ENCODE data around the gene C9orf40. TPM values are rescaled to one million over a fixed set of nuclear protein-coding genes. Genes with fewer than 3 reads are reported as not detected.

The C9orf40 gene
- polyA plus RNA-seq, 3 donors, result 1.2 to 3.3 (median 3.3) TPM

DNA sequence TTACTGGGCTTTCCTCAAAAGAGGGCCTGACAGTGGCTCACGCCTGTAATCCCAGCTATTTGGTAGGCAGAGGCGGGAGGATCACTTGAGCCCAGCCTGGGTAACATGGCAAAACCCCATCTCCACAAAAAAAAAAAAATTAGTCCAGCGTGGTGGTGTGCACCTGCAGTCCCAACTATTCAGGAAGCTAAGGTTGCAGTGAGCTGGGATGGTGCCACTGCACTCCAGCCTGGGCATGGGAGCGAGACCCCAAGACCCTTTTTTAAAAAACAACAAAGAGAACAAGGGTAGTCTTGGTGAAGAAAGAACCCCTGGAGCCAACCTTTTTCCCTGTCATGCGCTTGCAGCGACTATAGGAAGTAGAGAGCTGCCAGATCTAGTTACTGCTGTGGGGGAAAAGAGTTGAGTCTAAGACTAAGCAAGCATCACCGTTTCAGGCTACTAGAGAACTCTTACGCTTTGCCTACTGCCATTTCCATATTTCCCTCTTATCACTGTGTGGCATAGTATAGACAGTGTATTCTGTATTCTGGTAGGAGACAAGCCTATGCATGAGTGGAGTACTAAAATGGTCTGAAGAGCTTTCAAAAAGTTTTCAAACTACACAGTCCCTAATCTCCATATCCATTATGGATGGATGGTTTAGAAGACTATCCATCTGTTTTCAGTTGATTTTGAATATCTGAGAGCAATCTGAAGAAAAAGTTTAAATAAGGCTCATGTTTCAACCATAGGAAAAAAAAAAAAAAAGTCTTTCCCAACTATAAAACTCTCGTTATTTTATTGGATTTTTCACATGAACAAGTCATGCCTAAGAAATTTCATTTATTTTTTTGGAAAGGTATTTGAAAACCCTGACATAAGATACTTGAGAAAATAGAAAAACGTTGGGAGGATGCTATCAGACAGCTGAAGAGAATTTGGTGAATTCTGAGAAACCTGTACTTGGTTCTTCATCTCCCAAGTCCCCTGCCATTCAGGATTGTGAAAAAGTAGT is 2.6 kb downstream of the C9orf40 start:
- 84 to 91% (median 86%) methylated on average over 10 of the region's 10 CpGs for WGBS, 3 donors
- H3K27ac ChIP-seq (ENCODE audit: low read depth, low read length), result no peak overlapping the region

DNA sequence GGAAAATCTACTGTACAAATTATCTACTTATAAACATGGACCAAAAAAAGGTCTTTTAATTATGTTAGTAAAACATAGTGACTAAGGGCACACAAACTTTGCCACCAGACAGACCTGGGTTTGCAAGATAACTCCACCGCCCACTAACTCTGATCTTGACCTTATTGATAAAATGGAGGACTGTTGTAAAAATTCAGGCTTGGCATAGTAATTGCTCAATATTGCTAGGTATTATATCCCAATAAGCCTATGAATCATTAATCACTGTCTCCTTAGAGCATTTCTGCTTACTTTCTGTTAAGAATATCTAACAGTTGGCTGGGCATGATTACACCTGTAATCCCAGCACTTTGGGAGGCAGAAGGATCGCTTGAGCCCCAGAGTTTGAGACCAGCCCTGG is 3.8 kb downstream of the C9orf40 start:
- no peak overlapping the region for H3K27ac ChIP-seq (ENCODE audit: low read depth, low read length)
- 88 to 92% (median 89%) methylated on average over 2 of the region's 2 CpGs for WGBS, 3 donors

DNA sequence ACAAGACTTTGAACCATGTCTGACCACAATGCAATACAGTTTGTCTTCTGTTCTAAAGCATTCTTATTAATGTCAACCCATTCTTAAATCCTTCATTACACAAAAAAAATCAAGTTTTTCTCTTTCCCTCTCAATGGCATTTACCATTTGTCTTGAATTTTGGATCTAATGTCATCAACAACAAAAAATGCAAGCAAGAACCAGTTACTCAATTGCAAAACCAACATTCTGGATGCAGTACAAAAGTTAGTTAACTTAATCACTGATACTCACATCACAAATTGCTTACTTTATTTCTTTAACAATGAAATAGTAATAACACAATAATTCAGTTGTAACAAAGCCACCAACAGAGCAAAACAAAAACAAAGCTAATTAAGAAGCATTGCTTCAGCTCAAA is 6.0 kb downstream of the C9orf40 start:
- H3K27ac ChIP-seq (ENCODE audit: low read depth, low read length), result no peak overlapping the region

DNA sequence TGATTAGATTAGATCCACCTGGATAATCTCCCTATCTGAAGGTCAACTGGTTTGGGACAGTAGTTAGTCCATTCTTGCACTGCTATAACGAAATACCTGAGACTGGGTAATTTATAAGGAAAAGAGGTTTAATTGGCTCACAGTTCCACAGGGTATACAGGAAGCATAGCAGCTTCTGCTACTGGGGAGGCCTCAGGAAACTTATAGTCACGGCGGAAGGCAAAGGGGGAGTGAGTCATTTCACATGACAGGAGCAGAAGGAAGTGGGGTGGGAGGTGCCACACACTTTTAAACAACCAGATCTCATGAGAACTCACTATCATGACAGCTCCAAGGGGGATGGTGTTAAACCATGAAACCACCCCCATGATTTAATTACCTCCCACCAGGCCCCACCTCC is 9.9 kb downstream of the C9orf40 start:
- 44 to 64% (median 62%) methylated on average over 3 of the region's 3 CpGs for WGBS, 3 donors
- no peak overlapping the region for H3K27ac ChIP-seq (ENCODE audit: low read depth, low read length)

DNA sequence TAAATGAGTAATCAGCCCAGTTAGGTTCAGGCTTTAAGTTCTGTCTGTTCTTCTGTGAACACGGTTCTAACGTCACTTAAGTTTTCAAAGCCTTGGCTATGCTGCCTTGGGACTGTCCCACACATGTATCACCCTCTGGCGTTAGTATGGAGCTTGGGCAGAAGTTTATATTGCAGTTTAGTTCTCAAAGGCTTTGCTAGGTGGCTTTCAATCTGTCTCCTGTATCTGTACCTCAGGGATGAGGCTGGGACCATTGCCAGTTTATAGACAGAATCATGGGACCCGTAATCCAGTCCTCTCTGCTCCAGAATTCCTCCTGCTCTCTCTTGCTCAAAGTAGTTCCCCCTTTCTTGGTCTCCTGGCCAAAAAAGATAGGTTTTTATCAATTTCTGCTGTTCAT is 12.1 kb downstream of the C9orf40 start:
- no peak overlapping the region for H3K27ac ChIP-seq (ENCODE audit: low read depth, low read length)
- WGBS, 3 donors, result 48 to 66% (median 61%) methylated on average over 4 of the region's 4 CpGs

DNA sequence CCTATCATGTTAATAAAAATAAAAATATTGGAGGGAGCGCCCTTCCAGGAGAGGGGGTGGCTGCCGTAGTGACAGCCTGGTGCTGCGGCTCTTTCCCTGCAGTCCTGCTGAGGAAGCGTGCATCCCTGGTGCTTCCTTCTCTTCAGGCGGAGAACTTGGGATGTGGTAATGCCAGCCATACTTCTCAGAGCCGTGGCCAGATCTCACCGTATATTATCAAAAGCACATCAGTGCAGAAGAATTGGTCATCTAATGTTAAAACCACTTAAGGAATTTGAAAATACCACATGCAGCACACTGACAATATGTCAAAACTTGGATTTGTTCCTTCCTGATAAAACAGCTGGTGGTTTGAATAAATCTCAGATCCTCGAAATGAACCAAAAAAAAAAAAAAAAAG is 17.7 kb downstream of the C9orf40 start:
- H3K27ac ChIP-seq (ENCODE audit: low read depth, low read length), result no peak overlapping the region
- 74 to 84% (median 77%) methylated on average over 8 of the region's 8 CpGs for WGBS, 3 donors

DNA sequence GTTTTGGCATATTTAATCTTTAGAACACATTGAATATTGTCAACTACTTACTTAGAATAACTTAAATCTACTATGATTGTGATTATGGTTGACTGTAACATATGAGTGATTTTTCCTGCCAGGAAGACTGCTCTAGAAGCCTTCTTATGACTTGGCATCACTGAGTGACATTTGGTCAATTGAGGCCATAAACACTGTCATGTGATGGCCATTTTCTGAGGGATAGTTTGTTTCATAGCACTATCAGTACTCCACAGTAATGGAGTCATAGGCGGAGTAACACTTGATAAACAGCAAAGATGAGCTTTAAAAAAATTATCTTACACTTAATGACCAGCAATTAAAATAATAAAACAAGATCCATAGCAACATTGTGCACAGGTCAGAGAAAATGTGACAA is 31.0 kb downstream of the C9orf40 start:
- no peak overlapping the region for H3K27ac ChIP-seq (ENCODE audit: low read depth, low read length)
- WGBS, 3 donors, result 88 to 91% (median 90%) methylated on average over 1 of the region's 1 CpG

DNA sequence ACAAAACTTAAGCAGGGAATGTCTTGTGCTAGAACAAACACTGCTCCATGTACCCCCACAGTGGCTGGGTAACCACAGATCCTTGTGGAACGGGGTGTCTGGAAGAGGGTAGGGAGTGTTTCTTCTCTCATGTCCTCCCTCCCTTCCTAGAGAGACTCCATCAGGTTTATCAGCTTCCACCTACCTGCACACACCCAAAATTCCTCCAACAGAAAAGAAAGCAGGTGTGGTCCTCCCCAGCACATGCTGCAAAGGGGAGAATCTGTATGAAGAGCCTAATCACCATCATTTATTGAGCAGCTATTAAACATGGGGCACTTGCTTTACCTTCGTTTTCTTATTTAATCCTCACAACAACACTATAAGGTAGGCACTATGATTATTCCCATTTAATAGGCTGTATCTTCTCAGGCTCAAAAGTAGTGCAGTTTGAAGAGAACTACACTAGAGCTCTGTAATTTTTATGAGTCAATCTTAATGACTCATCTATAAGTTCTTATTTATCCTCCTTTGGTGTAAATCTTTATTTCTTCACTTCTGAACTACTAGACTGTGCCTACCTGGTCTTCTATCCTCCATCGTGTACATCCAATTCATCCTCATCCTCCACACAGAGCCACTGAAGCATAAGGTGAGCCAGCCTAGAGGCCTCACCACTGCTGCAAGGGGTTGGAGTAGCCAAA is 31.6 kb downstream of the C9orf40 start:
- WGBS, 3 donors, result 77 to 86% (median 82%) methylated on average over 3 of the region's 3 CpGs
- no peak overlapping the region for H3K27ac ChIP-seq (ENCODE audit: low read depth, low read length)

DNA sequence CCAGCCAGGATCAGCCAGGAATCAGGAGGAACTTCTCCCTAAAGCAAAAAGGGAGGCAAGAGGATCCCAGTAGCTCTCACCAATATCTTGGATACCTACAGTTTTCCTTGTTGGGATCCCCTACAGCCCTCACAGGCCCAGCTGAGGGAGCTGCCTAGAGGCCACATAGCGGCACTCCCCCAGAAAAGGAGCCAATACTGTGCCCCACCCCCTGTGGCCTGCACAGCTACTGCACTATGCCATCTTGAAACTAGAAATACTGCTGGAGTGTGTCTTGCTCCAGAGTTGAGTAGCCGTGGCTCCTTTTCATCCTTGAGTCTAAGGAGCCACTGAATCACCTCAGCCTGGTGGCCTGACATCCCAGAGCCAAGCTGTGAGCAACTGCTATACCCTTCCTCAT is 42.7 kb downstream of the C9orf40 start:
- no peak overlapping the region for H3K27ac ChIP-seq (ENCODE audit: low read depth, low read length)
- 88 to 94% (median 88%) methylated on average over 2 of the region's 2 CpGs for WGBS, 3 donors

DNA sequence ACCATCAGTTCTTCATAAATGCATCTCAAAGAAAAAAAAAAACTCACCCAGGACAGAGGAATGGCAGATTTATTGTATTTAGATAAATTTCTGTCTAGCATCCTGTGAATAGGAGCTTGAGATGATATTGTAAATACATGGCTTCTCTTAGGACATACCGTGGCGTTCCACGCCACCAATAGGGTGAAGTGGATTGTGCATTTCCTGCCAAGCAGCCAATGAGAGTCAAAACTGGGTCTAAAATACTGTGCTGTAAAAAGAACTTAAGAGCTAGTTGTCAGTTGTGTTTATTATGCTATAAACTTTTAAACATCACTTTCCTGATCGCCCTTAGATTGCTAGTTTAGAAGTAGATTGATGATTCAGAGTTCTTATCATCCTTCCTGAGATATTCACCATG is 44.0 kb downstream of the C9orf40 start:
- no peak overlapping the region for H3K27ac ChIP-seq (ENCODE audit: low read depth, low read length)
- 66 to 81% (median 77%) methylated on average over 4 of the region's 4 CpGs for WGBS, 3 donors

DNA sequence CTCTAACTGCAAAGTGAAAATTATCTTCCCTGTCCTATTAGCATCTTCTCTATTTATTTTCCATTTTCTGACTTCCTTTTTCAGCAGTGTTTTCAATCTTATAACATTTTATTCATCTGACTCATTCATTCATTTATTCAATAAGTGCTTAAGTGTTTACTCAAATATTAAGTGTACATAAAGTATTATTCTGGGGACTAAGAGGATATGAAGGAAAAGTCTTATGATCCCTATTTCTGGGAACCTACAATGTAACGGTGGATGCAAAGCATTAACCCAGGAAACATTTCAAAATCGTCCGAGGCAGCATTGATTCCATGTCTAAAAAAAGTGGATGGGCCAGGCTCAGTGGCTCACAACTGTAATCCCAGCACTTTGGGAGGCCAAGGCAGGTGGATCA is 45.6 kb downstream of the C9orf40 start:
- no peak overlapping the region for H3K27ac ChIP-seq (ENCODE audit: low read depth, low read length)
- 78 to 84% (median 78%) methylated on average over 3 of the region's 3 CpGs for WGBS, 3 donors

DNA sequence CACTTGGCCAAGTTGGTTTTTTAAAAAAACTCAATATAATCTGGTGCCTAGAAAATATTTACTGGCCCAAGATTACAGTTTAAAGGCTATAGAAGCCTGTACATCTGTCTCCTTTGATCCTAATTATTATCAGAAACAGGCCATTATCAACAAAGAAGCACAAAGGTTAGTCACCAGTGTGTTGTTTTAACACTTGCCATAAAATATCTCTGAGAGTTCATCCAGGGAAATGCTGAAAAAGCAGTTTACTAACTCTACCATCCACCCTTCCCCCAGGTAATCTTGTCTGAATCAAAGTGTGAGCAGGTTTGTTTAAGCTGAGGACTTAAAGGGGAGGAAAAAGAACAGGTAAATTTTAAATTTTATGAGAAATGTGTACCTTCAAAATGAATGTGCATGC is 51.7 kb downstream of the C9orf40 start:
- no peak overlapping the region for H3K27ac ChIP-seq (ENCODE audit: low read depth, low read length)

Other genes with a start within 250 kb of the C9orf40 start
- under 1 TPM; 0.09 to 0.68 (median 0.22) TPM for gene TRPM6, start 65.0 kb downstream of the C9orf40 start, polyA plus RNA-seq
- gene CARNMT1, start 75.4 kb upstream of the C9orf40 start, polyA plus RNA-seq, result 1 to 10 TPM; 3.7 to 4.5 (median 4.2) TPM
- 10 to 100 TPM; 31.5 to 57.7 (median 43.4) TPM for gene NMRK1, start 135.2 kb upstream of the C9orf40 start, polyA plus RNA-seq
- gene OSTF1, start 135.6 kb upstream of the C9orf40 start, polyA plus RNA-seq, result 10 to 100 TPM; 14.3 to 76.3 (median 44.0) TPM